Breast epithelium (tissue), 4 donors: ENCODE data around the gene KRT26. TPM values are rescaled to one million over a fixed set of nuclear protein-coding genes. Genes with fewer than 3 reads are reported as not detected.

Experiments used
- DNase-seq, 2 donors: peaks; one replicate each; pipeline ENCODE4 v3.0.0-alpha.2; 2019; ENCODE audit warnings: low spot score in 2 of 2
- H3K27ac ChIP-seq, 2 donors: fragments of 200-600 bp; sonication (generic) in 1 of 2; one replicate each; pipeline ENCODE4 v1.5.1; 2016 to 2019; ENCODE audit warnings: mild to moderate bottlenecking in 1 of 2
- H3K27me3 ChIP-seq, 2 donors: fragments of 200-600 bp; sonication (generic) in 1 of 2; one replicate each; pipeline versions ENCODE4 v1.5.1 to v1.6.0; 2017 to 2019; ENCODE audit warnings: control low read depth in 1 of 2, mild to moderate bottlenecking in 1 of 2
- H3K36me3 ChIP-seq: fragments of 200-600 bp; one replicate; pipeline ENCODE4 v1.5.1; 2019
- H3K4me1 ChIP-seq, 2 donors: fragments of 200-600 bp; sonication (generic); one replicate each; pipeline ENCODE4 v1.5.1; 2016 to 2019; ENCODE audit warnings: control low read depth in 1 of 2
- H3K4me3 ChIP-seq, 3 donors: fragments of 200-600 bp; sonication (generic); 1 replicate in 2 of 3; 2 replicates in 1 of 3; pipeline ENCODE4 v1.5.1; 2016 to 2019; ENCODE audit warnings: mild to moderate bottlenecking in 3 of 3, moderate library complexity in 2 of 3
- H3K9me3 ChIP-seq, 2 donors: fragments of 200-600 bp; sonication (generic) in 1 of 2; one replicate each; pipeline ENCODE4 v1.5.1; 2016 to 2019; ENCODE audit warnings: control low read depth in 1 of 2
- CTCF ChIP-seq, 3 donors: fragments of 450-650 bp; IDR thresholded peaks; one replicate each; pipeline ENCODE4 v1.5.1; 2016 to 2017; ENCODE audit warnings: antibody characterized with exemption in 3 of 3, mild to moderate bottlenecking in 3 of 3, moderate library complexity in 3 of 3
- POLR2A ChIP-seq: fragments of 450-650 bp; IDR thresholded peaks from one replicate; pipeline ENCODE4 v1.6.1; 2016; ENCODE audit warnings: antibody characterized with exemption, mild to moderate bottlenecking, moderate library complexity
- POLR2AphosphoS5 ChIP-seq, 3 donors: sonication (generic); formaldehyde crosslinking; IDR thresholded peaks; one replicate each; pipeline ENCODE4 v1.6.1; 2017; ENCODE audit warnings: antibody characterized with exemption in 3 of 3
- intact Hi-C: fragments of 100-400 bp; cut with DNase I; formaldehyde crosslinking; loops from one replicate; pipeline ENCODE4 v1.15.1; 2023; ENCODE audit warnings: low total_unique reads
- total RNA-seq, 3 donors: library from RNA; depleted of rRNA; stranded (reverse); fragments of >200 nt; gene quantifications; one replicate each; pipeline ENCODE4 v1.1.0, GENCODE V29; 2016

Gene KRT26
- total RNA-seq, 3 donors from 2014 or later, result not detected

- H3K36me3 ChIP-seq, result no peaks in the 10 kb centered on the region
- intact Hi-C loops, result no loop called here
- H3K9me3 ChIP-seq, result no peaks in the 10 kb centered on the region
- H3K27me3 ChIP-seq, result no peaks in the 10 kb centered on the region
- no peak overlapping the region for H3K4me3 ChIP-seq
- H3K4me1 ChIP-seq, result no peaks in the 10 kb centered on the region
- H3K27ac ChIP-seq, result no peak overlapping the region
- DNase-seq, result no peak
- TF ChIP-seq CTCF (IDR thresholded peaks at IDR 0.05) (no peak), POLR2AphosphoS5 (IDR thresholded peaks at IDR 0.05) (no peak), POLR2A (no peak)
Observed at GRCh38 chr17:40793832-40794231, 21.8 kb upstream of the KRT26 start.

DNA sequence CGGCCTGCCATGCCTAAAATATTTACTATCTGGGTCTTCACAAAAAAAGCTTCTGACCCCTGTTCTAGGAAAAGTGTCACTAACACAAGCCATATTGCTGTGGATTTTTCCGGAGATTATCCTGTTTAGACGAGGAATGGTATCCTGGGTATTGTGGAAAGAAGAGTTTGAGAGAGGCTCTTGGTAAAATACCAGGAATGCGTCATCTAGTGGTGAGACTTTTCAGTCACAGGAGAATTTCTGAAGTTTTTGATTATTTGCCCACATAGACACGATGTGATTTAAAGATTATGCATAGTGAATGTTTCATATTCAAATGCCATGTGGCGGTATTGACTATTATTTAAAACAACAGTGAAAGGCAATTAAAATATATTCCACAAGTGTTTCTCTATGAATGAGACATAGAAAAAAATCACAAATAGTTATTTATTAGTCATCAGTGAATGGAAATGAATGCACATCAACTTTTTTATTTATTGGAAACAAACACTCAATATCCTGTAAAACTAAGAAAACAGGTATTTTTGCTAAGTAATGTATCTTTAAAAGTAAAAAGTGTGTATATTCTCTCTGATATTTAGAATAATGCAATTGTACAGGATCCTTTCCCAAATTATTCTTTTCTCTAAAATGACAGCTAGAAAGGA is 19.9 kb upstream of the KRT26 start:
- intact Hi-C loops, result no loop called here
- Histone ChIP-seq H3K4me3 (no peak overlapping the region), H3K27ac (no peak overlapping the region), H3K36me3 (no peaks in the 10 kb centered on the region), H3K27me3 (no peaks in the 10 kb centered on the region), H3K9me3 (no peaks in the 10 kb centered on the region), H3K4me1 (no peaks in the 10 kb centered on the region)
- DNase-seq, result no peak
- TF ChIP-seq CTCF (IDR thresholded peaks at IDR 0.05), result peak; percentile 38 to 62 (median 62)
- TF ChIP-seq POLR2A, result no peak
- TF ChIP-seq POLR2AphosphoS5 (IDR thresholded peaks at IDR 0.05), result no peak

- no peaks in the 10 kb centered on the region for H3K9me3 ChIP-seq
- H3K4me3 ChIP-seq, result no peak overlapping the region
- TF ChIP-seq POLR2AphosphoS5 (IDR thresholded peaks at IDR 0.05) (no peak), CTCF (IDR thresholded peaks at IDR 0.05) (no peak), POLR2A (no peak)
- no peaks in the 10 kb centered on the region for H3K36me3 ChIP-seq
- no peak overlapping the region for H3K27ac ChIP-seq
- DNase-seq, result no peak
- intact Hi-C loops, result no loop called here
- H3K27me3 ChIP-seq, result no peaks in the 10 kb centered on the region
- H3K4me1 ChIP-seq, result no peaks in the 10 kb centered on the region
Observed at GRCh38 chr17:40791111-40791510, 19.1 kb upstream of the KRT26 start.

DNA sequence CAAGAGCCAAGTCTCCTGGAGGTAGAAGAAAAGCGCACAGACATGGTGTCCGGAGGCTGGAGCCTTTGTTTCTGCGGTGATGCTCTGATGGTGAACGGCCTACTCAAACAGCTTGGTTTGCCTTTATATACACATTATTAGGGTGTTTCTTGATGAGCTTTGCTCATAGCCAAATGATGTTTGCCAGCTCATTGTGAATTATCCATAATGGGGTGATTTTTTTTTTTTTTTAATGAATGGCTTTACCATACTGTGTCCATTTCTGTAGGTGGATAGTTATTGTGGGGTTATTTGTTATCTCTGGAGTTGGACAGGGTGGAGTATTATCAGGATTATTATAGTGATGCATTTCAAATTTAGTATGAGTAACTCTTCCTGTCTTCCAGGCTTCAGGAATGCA is 10.4 kb upstream of the KRT26 start, which contains the start of gene KRT27:
Gene KRT27 (minus strand): TSS at position 101 of the 400 bp plus-strand sequence. CDS start 57 bp downstream, at position 44.
- intact Hi-C loops, result no loop called here
- peaks cover 0 to 25% of the 10 kb centered on the region in 2 donors for H3K27me3 ChIP-seq
- TF ChIP-seq CTCF (IDR thresholded peaks at IDR 0.05), result no peak
- TF ChIP-seq POLR2A, result no peak
- TF ChIP-seq POLR2AphosphoS5 (IDR thresholded peaks at IDR 0.05), result no peak

DNA sequence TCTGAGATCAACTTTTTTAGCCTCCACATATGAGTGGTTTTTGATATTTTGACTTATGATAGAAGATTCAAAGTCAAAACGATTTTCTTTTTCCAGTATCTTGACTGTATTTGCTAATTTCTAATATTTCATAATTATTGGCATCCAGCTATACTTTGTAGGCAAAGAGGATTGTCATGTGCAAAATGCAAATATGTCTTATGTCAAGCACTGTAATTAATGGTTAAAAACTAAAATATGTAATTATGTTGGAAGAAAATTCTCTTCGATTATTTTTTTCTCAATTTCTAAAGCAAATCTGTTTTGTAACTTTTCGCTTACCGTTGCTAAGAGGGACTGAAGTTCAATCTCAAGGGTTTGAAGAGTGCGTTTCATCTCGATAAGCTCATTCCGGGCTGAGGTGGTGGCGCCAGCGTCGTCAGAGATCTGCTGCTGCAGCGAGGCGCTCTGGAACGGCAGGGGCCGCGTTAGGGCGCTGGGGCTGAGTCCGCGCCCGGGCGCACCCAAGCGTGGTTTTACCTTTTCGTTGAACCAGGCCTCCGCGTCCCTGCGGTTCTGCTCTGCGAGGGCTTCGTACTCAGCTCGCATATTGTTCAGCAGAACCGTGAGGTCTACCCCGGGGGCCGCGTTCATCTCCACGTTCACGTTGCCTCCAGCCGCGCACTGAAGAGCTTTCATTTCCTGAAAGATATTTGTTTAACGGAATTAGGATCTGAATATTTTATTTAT is 7.3 kb upstream of the KRT26 start:
- Histone ChIP-seq H3K36me3 (no peaks in the 10 kb centered on the region), H3K27me3 (peaks cover 0 to 25% of the 10 kb centered on the region in 2 donors), H3K4me1 (no peaks in the 10 kb centered on the region), H3K4me3 (peak overlapping the region in 2 of 3 donors; percentile 13 to 44), H3K9me3 (no peaks in the 10 kb centered on the region), H3K27ac (no peak overlapping the region)
- intact Hi-C loops, result no loop called here
- no peak for DNase-seq
- no peak for TF ChIP-seq POLR2AphosphoS5 (IDR thresholded peaks at IDR 0.05)
- no peak for TF ChIP-seq CTCF (IDR thresholded peaks at IDR 0.05)
- no peak for TF ChIP-seq POLR2A

More for the DNA sequence above, 10.4 kb upstream of the KRT26 start, which contains the start of gene KRT27:
- Histone ChIP-seq H3K4me3 (no peak within 1 kb of the TSS), H3K36me3 (no peaks in the 10 kb centered on the region), H3K27ac (no peak within 1 kb of the TSS), H3K4me1 (no peaks in the 10 kb centered on the region), H3K9me3 (no peaks in the 10 kb centered on the region)
- DNase-seq, result no peak
